Fibroblast of lung (primary cell): Measurements from ENCODE around the gene SEZ6L. TPM values are rescaled to one million over a fixed set of nuclear protein-coding genes. Genes with fewer than 3 reads are reported as not detected.

ENCODE experiments used
- DNase-seq, 2 donors: peaks; one replicate each; pipeline versions ENCODE4 v3.0.0 to v3.0.0-alpha.2; 2010; ENCODE audit warnings: low read depth in 2 of 2
- H2AFZ ChIP-seq: 2 replicates; pipeline ENCODE4 v1.5.1; 2012; ENCODE audit warnings: low read length, control low read depth, inconsistent platforms
- H3K27ac ChIP-seq: 2 replicates; pipeline ENCODE4 v1.5.1; 2011; ENCODE audit warnings: low read length, control low read depth; ENCODE audit not compliant: insufficient read depth
- H3K27me3 ChIP-seq: 2 replicates; pipeline ENCODE4 v1.5.1; 2011; ENCODE audit warnings: mild to moderate bottlenecking, low read length; ENCODE audit not compliant: control insufficient read depth, insufficient read depth
- H3K36me3 ChIP-seq: 2 replicates; pipeline ENCODE4 v1.5.1; 2011; ENCODE audit warnings: low read length; ENCODE audit not compliant: control insufficient read depth, insufficient read depth
- H3K4me1 ChIP-seq: 2 replicates; pipeline ENCODE4 v1.5.1; 2011; ENCODE audit warnings: low read length; ENCODE audit not compliant: control insufficient read depth, insufficient read depth; ENCODE audit errors: extremely low read depth
- H3K4me2 ChIP-seq: 2 replicates; pipeline ENCODE4 v1.5.1; 2011; ENCODE audit warnings: low read length, control low read depth; ENCODE audit not compliant: insufficient read depth; ENCODE audit errors: extremely low read depth
- H3K4me3 ChIP-seq, 4 experiments: fragments of 200-600 bp in 1 of 4; sonication (generic) in 1 of 4; replicated peaks in 1 of 4; 2 replicates each; pipeline ENCODE4 v1.5.1; 2011 to 2016; ENCODE audit warnings: low read length in 4 of 4, low read depth in 3 of 4, mild to moderate bottlenecking in 3 of 4, control low read depth in 2 of 4, inconsistent platforms in 1 of 4, mixed read lengths in 1 of 4; ENCODE audit not compliant: insufficient read depth in 1 of 4; ENCODE audit errors: control extremely low read depth in 1 of 4
- H3K79me2 ChIP-seq: 2 replicates; pipeline ENCODE4 v1.5.1; 2012; ENCODE audit warnings: mild to moderate bottlenecking, low read length, inconsistent platforms; ENCODE audit not compliant: control insufficient read depth, insufficient read depth
- H3K9ac ChIP-seq: 2 replicates; pipeline ENCODE4 v1.5.1; 2011; ENCODE audit warnings: mild to moderate bottlenecking, low read length, control low read depth; ENCODE audit not compliant: insufficient read depth
- H3K9me3 ChIP-seq: 2 replicates; pipeline ENCODE4 v1.5.1; 2012; ENCODE audit warnings: low read depth, low read length; ENCODE audit not compliant: control insufficient read depth, insufficient read depth
- H4K20me1 ChIP-seq: 2 replicates; pipeline ENCODE4 v1.5.1; 2011; ENCODE audit warnings: low read length; ENCODE audit not compliant: control insufficient read depth, insufficient read depth; ENCODE audit errors: extremely low read depth
- EZH2 ChIP-seq: IDR thresholded peaks from 2 replicates; pipeline ENCODE4 v1.5.1; 2012; ENCODE audit warnings: low read length, control low read depth, mild to moderate bottlenecking; ENCODE audit errors: missing control alignments
- polyA plus RNA-seq, 2 donors: library from polyadenylated mRNA; depleted of rRNA in 1 of 2; stranded (reverse) in 1 of 2; unstranded in 1 of 2; fragments of >200 nt; gene quantifications; 2 replicates each; pipeline ENCODE4 v1.2.1, GENCODE V29; 2011 to 2012; ENCODE audit warnings: missing spikeins in 1 of 2
- total RNA-seq: library from RNA; depleted of rRNA; stranded (reverse); fragments of >200 nt; gene quantifications from 2 replicates; pipeline ENCODE4 v1.2.1, GENCODE V29; 2014
- TF ChIP-seq, protein P1 (sequence below), 2 donors: IDR thresholded peaks in 1 of 2; conservative IDR thresholded peaks in 1 of 2; 1 replicate in 1 of 2; 2 replicates in 1 of 2; pipeline ENCODE4 v1.5.1; 2011 to 2012; ENCODE audit warnings: low read length in 2 of 2, control low read depth in 1 of 2, inconsistent platforms in 1 of 2, low read depth in 1 of 2, mild to moderate bottlenecking in 1 of 2

The SEZ6L gene
- total and polyA plus RNA-seq, 2 donors (not counting 1 experiment from before 2014, with no cell fraction given): not detected

DNA sequence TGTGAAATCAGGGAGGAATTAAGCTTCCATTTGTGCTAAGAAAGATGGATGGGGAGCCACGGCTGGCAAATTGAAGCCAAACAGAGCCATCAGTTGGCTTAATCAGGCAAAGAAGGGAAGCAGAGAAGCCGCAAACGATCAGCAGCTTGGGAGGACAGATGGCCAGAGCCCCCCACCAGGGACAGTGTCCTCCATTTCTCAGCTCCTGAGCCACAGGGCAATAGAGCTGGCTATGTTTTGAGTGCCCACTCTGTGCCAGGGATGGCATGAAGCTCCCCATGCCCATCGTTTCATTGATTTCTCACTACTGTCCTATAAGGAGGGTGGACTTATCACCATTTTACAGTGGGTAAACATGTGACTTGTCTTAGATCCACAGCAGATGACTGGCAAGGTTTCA is 133.5 kb downstream of the SEZ6L start:
- H3K79me2 ChIP-seq: no peaks in the 10 kb centered on the region
- no peak for DNase-seq
- H3K4me3 ChIP-seq: no peak overlapping the region
- H2AFZ ChIP-seq: no peak overlapping the region
- H3K4me2 ChIP-seq: no peak overlapping the region
- H3K4me1 ChIP-seq: no peaks in the 10 kb centered on the region
- H3K36me3 ChIP-seq: no peaks in the 10 kb centered on the region
- H4K20me1 ChIP-seq: no peaks in the 10 kb centered on the region
- H3K9me3 ChIP-seq: no peaks in the 10 kb centered on the region
- no peak overlapping the region for H3K9ac ChIP-seq
- TF ChIP-seq EZH2: no peak
- TF ChIP-seq, protein P1, sequence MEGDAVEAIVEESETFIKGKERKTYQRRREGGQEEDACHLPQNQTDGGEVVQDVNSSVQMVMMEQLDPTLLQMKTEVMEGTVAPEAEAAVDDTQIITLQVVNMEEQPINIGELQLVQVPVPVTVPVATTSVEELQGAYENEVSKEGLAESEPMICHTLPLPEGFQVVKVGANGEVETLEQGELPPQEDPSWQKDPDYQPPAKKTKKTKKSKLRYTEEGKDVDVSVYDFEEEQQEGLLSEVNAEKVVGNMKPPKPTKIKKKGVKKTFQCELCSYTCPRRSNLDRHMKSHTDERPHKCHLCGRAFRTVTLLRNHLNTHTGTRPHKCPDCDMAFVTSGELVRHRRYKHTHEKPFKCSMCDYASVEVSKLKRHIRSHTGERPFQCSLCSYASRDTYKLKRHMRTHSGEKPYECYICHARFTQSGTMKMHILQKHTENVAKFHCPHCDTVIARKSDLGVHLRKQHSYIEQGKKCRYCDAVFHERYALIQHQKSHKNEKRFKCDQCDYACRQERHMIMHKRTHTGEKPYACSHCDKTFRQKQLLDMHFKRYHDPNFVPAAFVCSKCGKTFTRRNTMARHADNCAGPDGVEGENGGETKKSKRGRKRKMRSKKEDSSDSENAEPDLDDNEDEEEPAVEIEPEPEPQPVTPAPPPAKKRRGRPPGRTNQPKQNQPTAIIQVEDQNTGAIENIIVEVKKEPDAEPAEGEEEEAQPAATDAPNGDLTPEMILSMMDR (conservative IDR thresholded peaks at IDR 0.05 in 1 of 2, IDR thresholded peaks at IDR 0.05 in 1 of 2; ENCODE audit: low read depth in 1 of 2, low read length in 2 of 2): no peak
- H3K27ac ChIP-seq: no peak overlapping the region
- no peaks in the 10 kb centered on the region for H3K27me3 ChIP-seq

DNA sequence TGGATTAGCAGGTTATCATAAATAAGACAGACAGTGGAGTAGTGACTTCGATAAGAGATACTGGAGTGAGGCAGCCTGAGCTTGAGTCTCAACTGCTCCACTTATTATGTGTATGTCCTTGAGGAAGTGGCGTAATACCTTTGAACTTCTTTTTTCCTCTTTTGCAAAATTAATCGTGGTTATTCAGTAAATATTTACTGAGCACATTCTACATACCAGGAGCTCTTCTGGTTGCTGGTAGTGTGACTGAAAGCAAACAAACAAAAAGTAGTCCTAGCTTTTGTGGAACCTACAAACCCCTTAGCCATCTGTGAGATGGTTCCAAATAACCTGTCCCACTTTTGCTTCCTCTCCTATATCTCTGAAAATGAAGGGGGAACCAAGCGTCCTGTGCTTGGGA is 134.2 kb downstream of the SEZ6L start:
- H3K27ac ChIP-seq: no peak overlapping the region
- H3K27me3 ChIP-seq: no peaks in the 10 kb centered on the region
- no peaks in the 10 kb centered on the region for H3K9me3 ChIP-seq
- H3K79me2 ChIP-seq: no peaks in the 10 kb centered on the region
- H3K4me2 ChIP-seq: no peak overlapping the region
- H3K4me1 ChIP-seq: no peaks in the 10 kb centered on the region
- no peak for DNase-seq
- no peaks in the 10 kb centered on the region for H3K36me3 ChIP-seq
- no peak overlapping the region for H3K9ac ChIP-seq
- no peak for TF ChIP-seq EZH2
- TF ChIP-seq, protein P1 (conservative IDR thresholded peaks at IDR 0.05 in 1 of 2, IDR thresholded peaks at IDR 0.05 in 1 of 2; ENCODE audit: low read depth in 1 of 2, low read length in 2 of 2): no peak
- H2AFZ ChIP-seq: no peak overlapping the region
- no peaks in the 10 kb centered on the region for H4K20me1 ChIP-seq
- no peak overlapping the region for H3K4me3 ChIP-seq

- no peak overlapping the region for H3K4me3 ChIP-seq
- H3K27me3 ChIP-seq: no peaks in the 10 kb centered on the region
- TF ChIP-seq EZH2: no peak
- TF ChIP-seq, protein P1 (conservative IDR thresholded peaks at IDR 0.05 in 1 of 2, IDR thresholded peaks at IDR 0.05 in 1 of 2; ENCODE audit: low read depth in 1 of 2, low read length in 2 of 2): no peak
- no peaks in the 10 kb centered on the region for H4K20me1 ChIP-seq
- H3K9ac ChIP-seq: no peak overlapping the region
- H3K4me2 ChIP-seq: no peak overlapping the region
- H2AFZ ChIP-seq: no peak overlapping the region
- H3K9me3 ChIP-seq: no peaks in the 10 kb centered on the region
- no peaks in the 10 kb centered on the region for H3K36me3 ChIP-seq
- no peaks in the 10 kb centered on the region for H3K79me2 ChIP-seq
- H3K27ac ChIP-seq: no peak overlapping the region
- H3K4me1 ChIP-seq: no peaks in the 10 kb centered on the region
- no peak for DNase-seq
These were observed 135.5 kb downstream of the SEZ6L start for GRCh38 chr22:26304730-26305129.
